Right lobe of liver (tissue), 4 donors: ENCODE results near the gene CEND1.

Experiments
- POLR2A ChIP-seq: fragments of 450-650 bp; IDR thresholded peaks from one replicate; pipeline ENCODE4 v1.6.1; 2017; ENCODE audit warnings: antibody characterized with exemption, mild to moderate bottlenecking
- TF ChIP-seq, protein P1 (sequence below), 4 donors: fragments of 200-600 bp in 3 of 4; fragments of 450-650 bp in 1 of 4; IDR thresholded peaks; one replicate each; pipeline versions ENCODE4 v1.5.1 to v1.8.0; 2016 to 2022; ENCODE audit warnings: antibody characterized with exemption in 4 of 4, mild to moderate bottlenecking in 2 of 4
- donor health status: DM: no; HTN: no; CAD: no.
- donor health status: DM: no; HTN: no; CAD: no.
- donor health status: DM: no; HTN: yes; CAD: no.

DNA sequence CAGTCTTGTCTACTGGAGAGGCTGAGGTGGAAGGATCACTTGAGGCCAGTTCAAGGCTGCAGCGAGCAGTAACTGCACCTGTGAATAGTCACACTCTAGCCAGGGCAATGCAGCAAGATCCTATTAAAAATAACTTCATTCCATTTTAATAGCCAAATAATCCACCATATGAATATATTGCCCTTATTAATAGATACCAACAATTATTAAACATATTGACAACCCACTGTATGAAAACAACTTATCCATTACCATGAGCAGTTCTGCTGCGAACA lies 23.0 kb downstream of the CEND1 start:
- TF ChIP-seq, protein P1, sequence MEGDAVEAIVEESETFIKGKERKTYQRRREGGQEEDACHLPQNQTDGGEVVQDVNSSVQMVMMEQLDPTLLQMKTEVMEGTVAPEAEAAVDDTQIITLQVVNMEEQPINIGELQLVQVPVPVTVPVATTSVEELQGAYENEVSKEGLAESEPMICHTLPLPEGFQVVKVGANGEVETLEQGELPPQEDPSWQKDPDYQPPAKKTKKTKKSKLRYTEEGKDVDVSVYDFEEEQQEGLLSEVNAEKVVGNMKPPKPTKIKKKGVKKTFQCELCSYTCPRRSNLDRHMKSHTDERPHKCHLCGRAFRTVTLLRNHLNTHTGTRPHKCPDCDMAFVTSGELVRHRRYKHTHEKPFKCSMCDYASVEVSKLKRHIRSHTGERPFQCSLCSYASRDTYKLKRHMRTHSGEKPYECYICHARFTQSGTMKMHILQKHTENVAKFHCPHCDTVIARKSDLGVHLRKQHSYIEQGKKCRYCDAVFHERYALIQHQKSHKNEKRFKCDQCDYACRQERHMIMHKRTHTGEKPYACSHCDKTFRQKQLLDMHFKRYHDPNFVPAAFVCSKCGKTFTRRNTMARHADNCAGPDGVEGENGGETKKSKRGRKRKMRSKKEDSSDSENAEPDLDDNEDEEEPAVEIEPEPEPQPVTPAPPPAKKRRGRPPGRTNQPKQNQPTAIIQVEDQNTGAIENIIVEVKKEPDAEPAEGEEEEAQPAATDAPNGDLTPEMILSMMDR (IDR thresholded peaks at IDR 0.05) = no peak
- no peak for TF ChIP-seq POLR2A
